ENCODE data around the gene CERS5. TPM values are rescaled to one million over a fixed set of nuclear protein-coding genes. Genes with fewer than 3 reads are reported as not detected.

The CERS5 gene
- polyA plus RNA-seq, 1 experiment = 68.0 TPM

GRCh38 chr12:50127546-50127945 is 39.6 kb downstream of the CERS5 start:
- no peak for DNase-seq (ENCODE audit: low read depth)
- peaks cover 12% of the 10 kb centered on the region for H3K36me3 ChIP-seq (ENCODE audit: control insufficient read depth, insufficient read depth, low read length)
- H3K4me3 ChIP-seq (ENCODE audit: low read depth, low read length) = no peak overlapping the region
- H3K27me3 ChIP-seq (ENCODE audit: control insufficient read depth, insufficient read depth, low read length) = no peaks in the 10 kb centered on the region
- ChIA-PET CTCF (interaction anchor here (0.6 to 1.4 kb wide), 2 partner anchors 17 to 367 kb away, joined by 3 to 4 read pairs; no protein-coding TSS in a partner anchor), POLR2A (no interaction called here)
- TF ChIP-seq CTCF (IDR thresholded peaks at IDR 0.05; ENCODE audit: insufficient read depth, low read depth, low read length) = no peak

- POLR2A ChIA-PET = interaction anchor here (0.6 kb wide), 1 partner anchor 10 kb away, joined by 3 read pairs; no protein-coding TSS in a partner anchor
- no peak overlapping the region for H3K4me3 ChIP-seq (ENCODE audit: low read depth, low read length)
- no peaks in the 10 kb centered on the region for H3K27me3 ChIP-seq (ENCODE audit: control insufficient read depth, insufficient read depth, low read length)
- peaks cover 21% of the 10 kb centered on the region for H3K36me3 ChIP-seq (ENCODE audit: control insufficient read depth, insufficient read depth, low read length)
- CTCF ChIA-PET = interaction anchor here (0.6 to 1.8 kb wide), 2 partner anchors 12 to 156 kb away, joined by 3 to 9 read pairs; partner anchors contain the start of gene COX14
- no peak for TF ChIP-seq CTCF (IDR thresholded peaks at IDR 0.05; ENCODE audit: insufficient read depth, low read depth, low read length)
- DNase-seq (ENCODE audit: low read depth) = no peak
These were observed 44.0 kb downstream of the CERS5 start for GRCh38 chr12:50123203-50123602.

- Histone ChIP-seq H3K36me3 (ENCODE audit: control insufficient read depth, insufficient read depth, low read length) (peaks cover 17% of the 10 kb centered on the region), H3K27me3 (ENCODE audit: control insufficient read depth, insufficient read depth, low read length) (no peaks in the 10 kb centered on the region), H3K4me3 (ENCODE audit: low read depth, low read length) (no peak overlapping the region)
- TF ChIP-seq CTCF (IDR thresholded peaks at IDR 0.05; ENCODE audit: insufficient read depth, low read depth, low read length) = no peak
- DNase-seq (ENCODE audit: low read depth) = no peak
- CTCF ChIA-PET = interaction anchor here (2.5 kb wide), 1 partner anchor 10 kb away, joined by 16 read pairs; the partner anchor contains the start of gene COX14
- POLR2A ChIA-PET = no interaction called here
These were observed 45.5 kb downstream of the CERS5 start for GRCh38 chr12:50121641-50122040.

GRCh38 chr12:50120953-50121352 is 46.2 kb downstream of the CERS5 start:
- ChIA-PET CTCF (interaction anchor here (2.5 kb wide), 1 partner anchor 10 kb away, joined by 16 read pairs; the partner anchor contains the start of gene COX14), POLR2A (no interaction called here)
- Histone ChIP-seq H3K36me3 (ENCODE audit: control insufficient read depth, insufficient read depth, low read length) (peaks cover 18% of the 10 kb centered on the region), H3K27me3 (ENCODE audit: control insufficient read depth, insufficient read depth, low read length) (no peaks in the 10 kb centered on the region), H3K4me3 (ENCODE audit: low read depth, low read length) (no peak overlapping the region)
- TF ChIP-seq CTCF (IDR thresholded peaks at IDR 0.05; ENCODE audit: insufficient read depth, low read depth, low read length) = no peak
- no peak for DNase-seq (ENCODE audit: low read depth)

GRCh38 chr12:50120521-50120920 is 46.6 kb downstream of the CERS5 start:
- H3K27me3 ChIP-seq (ENCODE audit: control insufficient read depth, insufficient read depth, low read length) = no peaks in the 10 kb centered on the region
- CTCF ChIA-PET = interaction anchor here (2.5 kb wide), 1 partner anchor 9 kb away, joined by 16 read pairs; the partner anchor contains the start of gene COX14
- H3K4me3 ChIP-seq (ENCODE audit: low read depth, low read length) = no peak overlapping the region
- H3K36me3 ChIP-seq (ENCODE audit: control insufficient read depth, insufficient read depth, low read length) = peaks cover 18% of the 10 kb centered on the region
- POLR2A ChIA-PET = no interaction called here
- no peak for TF ChIP-seq CTCF (IDR thresholded peaks at IDR 0.05; ENCODE audit: insufficient read depth, low read depth, low read length)
- no peak for DNase-seq (ENCODE audit: low read depth)
